Endothelial cell of umbilical vein (primary cell): Measurements from ENCODE around the gene PTPRD. TPM values are rescaled to one million over a fixed set of nuclear protein-coding genes. Genes with fewer than 3 reads are reported as not detected.

Experiments
- BruUV-seq: library from RNA; stranded (reverse); fragments of 400-500 nt; replicated peaks from 2 replicates; lab custom pipeline; 2021; lab: Mats Ljungman, UMichigan
- CTCF ChIA-PET: fragments of 300-600, 350-600 bp; sonication (Branson Sonifier 250); formaldehyde crosslinking; loops from one replicate; lab custom pipeline; 2021; ENCODE audit warnings: antibody characterized with exemption, inconsistent platforms; lab: Charles Lee
- POLR2A ChIA-PET: fragments of 300-600, 350-600 bp; sonication (Branson Sonifier 250); formaldehyde crosslinking; loops from one replicate; lab custom pipeline; 2021; ENCODE audit warnings: antibody characterized with exemption, inconsistent platforms; lab: Charles Lee
- DNase-seq: peaks from one replicate; pipeline ENCODE4 v3.0.0-alpha.2; 2011; ENCODE audit warnings: low read depth, low spot score
- FAIRE-seq: peaks from 2 replicates; lab custom pipeline; 2011; peaks lifted over from hg19 to GRCh38; lab: Jason Lieb, UNC
- H2AFZ ChIP-seq: 2 replicates; pipeline ENCODE4 v1.6.0; 2012; ENCODE audit warnings: low read depth, low read length, control low read depth, inconsistent platforms
- H3K27ac ChIP-seq: 2 replicates; pipeline ENCODE4 v1.5.1; 2011; ENCODE audit warnings: low read depth, mild to moderate bottlenecking, control low read depth, low read length, moderate library complexity; ENCODE audit not compliant: insufficient read depth
- H3K27me3 ChIP-seq, 2 experiments: 2 replicates each; pipeline versions ENCODE4 v1.6.0 to v1.6.1; 2011; ENCODE audit warnings: low read length in 2 of 2, mixed read lengths in 1 of 2; ENCODE audit not compliant: control insufficient read depth in 2 of 2, insufficient read depth in 2 of 2
- H3K36me3 ChIP-seq, 2 experiments: 2 replicates in 1 of 2; 3 replicates in 1 of 2; pipeline ENCODE4 v1.5.1; 2011; ENCODE audit warnings: low read length in 2 of 2, mild to moderate bottlenecking in 1 of 2, moderate library complexity in 1 of 2; ENCODE audit not compliant: control insufficient read depth in 2 of 2, insufficient read depth in 2 of 2; ENCODE audit errors: extremely low read depth in 1 of 2
- H3K4me1 ChIP-seq: 3 replicates; pipeline ENCODE4 v1.5.1; 2011; ENCODE audit warnings: mild to moderate bottlenecking, low read length; ENCODE audit not compliant: control insufficient read depth, insufficient read depth; ENCODE audit errors: extremely low read depth
- H3K4me2 ChIP-seq: 2 replicates; pipeline ENCODE4 v1.6.1; 2011; ENCODE audit warnings: low read length, control low read depth, mixed read lengths; ENCODE audit not compliant: insufficient read depth
- H3K4me3 ChIP-seq, 3 experiments: fragments of 200-600 bp in 1 of 3; sonication (generic), shearing (Covaris generic) in 1 of 3; replicated peaks in 1 of 3; 2 replicates each; pipeline ENCODE4 v1.5.1; 2011 to 2016; ENCODE audit warnings: control low read depth in 3 of 3, low read length in 3 of 3, mild to moderate bottlenecking in 2 of 3, inconsistent platforms in 1 of 3, low read depth in 1 of 3, moderate library complexity in 1 of 3; ENCODE audit not compliant: insufficient read depth in 1 of 3
- H3K79me2 ChIP-seq: 2 replicates; pipeline ENCODE4 v1.6.0; 2012; ENCODE audit warnings: low read length, inconsistent platforms; ENCODE audit not compliant: control insufficient read depth, insufficient read depth
- H3K9ac ChIP-seq: replicated peaks from 2 replicates; pipeline ENCODE3; 2011; ENCODE audit warnings: low read length, control low read depth; ENCODE audit not compliant: insufficient read depth; ENCODE audit errors: extremely low read depth
- H3K9me1 ChIP-seq: replicated peaks from 3 replicates; pipeline ENCODE4 v1.6.0; 2011; ENCODE audit warnings: mild to moderate bottlenecking, low read length; ENCODE audit not compliant: control insufficient read depth, insufficient read depth; ENCODE audit errors: extremely low read depth
- H3K9me3 ChIP-seq: replicated peaks from 2 replicates; pipeline ENCODE4 v1.5.1; 2012; ENCODE audit warnings: low read length, inconsistent platforms; ENCODE audit not compliant: control insufficient read depth, insufficient read depth
- H4K20me1 ChIP-seq: replicated peaks from 2 replicates; pipeline ENCODE3; 2011; ENCODE audit warnings: mild to moderate bottlenecking, low read length; ENCODE audit not compliant: control insufficient read depth, insufficient read depth; ENCODE audit errors: extremely low read depth
- EZH2 ChIP-seq: IDR thresholded peaks from 2 replicates; pipeline ENCODE4 v1.6.1; 2012; ENCODE audit warnings: borderline replicate concordance, low read depth, mild to moderate bottlenecking, moderate library complexity, low read length, inconsistent platforms; ENCODE audit not compliant: severe bottlenecking
- FOS ChIP-seq: IDR thresholded peaks from 2 replicates; pipeline ENCODE4 v1.6.1; 2011; ENCODE audit warnings: mild to moderate bottlenecking, low read length, moderate library complexity, borderline replicate concordance; ENCODE audit not compliant: insufficient read depth
- GATA2 ChIP-seq: IDR thresholded peaks from 2 replicates; pipeline ENCODE4 v1.7.0; 2011; ENCODE audit warnings: low read depth, mild to moderate bottlenecking, moderate library complexity, mixed read lengths, low read length; ENCODE audit not compliant: insufficient read length, insufficient read depth
- JUN ChIP-seq: IDR thresholded peaks from 2 replicates; pipeline ENCODE4 v1.6.1; 2011; ENCODE audit warnings: borderline replicate concordance, low read depth; ENCODE audit not compliant: insufficient read length, insufficient read depth
- MYC ChIP-seq: IDR thresholded peaks from one replicate; pipeline ENCODE4 v1.6.1; 2011; ENCODE audit warnings: mild to moderate bottlenecking, low read depth, low read length
- dilution Hi-C: fragments of 300-500 bp; cut with MboI; formaldehyde crosslinking; loops from one replicate; pipeline ENCODE4 v1.15.0; 2019; ENCODE audit warnings: low sequenced_read_pairs; ENCODE audit not compliant: extremely low pct_ligation_motif_present
- intact Hi-C: fragments of 100-400 bp; cut with micrococcal nuclease; formaldehyde crosslinking; loops from one replicate; pipeline ENCODE4 v1.10.0; 2022
- polyA plus RNA-seq, 4 experiments: library from polyadenylated mRNA; depleted of rRNA in 3 of 4; stranded (reverse) in 3 of 4; unstranded in 1 of 4; fragments of >200 nt; gene quantifications; 2 replicates each; pipeline versions ENCODE4 v1.2.1 to v1.2.3, GENCODE V29; 2011 to 2012; ENCODE audit warnings: missing spikeins in 1 of 4
- total RNA-seq: library from RNA; stranded (reverse); gene quantifications from 2 replicates; pipeline ENCODE4 v1.2.3, GENCODE V29; 2021
- TF ChIP-seq, protein P1 (sequence below), 2 donors: IDR thresholded peaks; 1 replicate in 1 of 2; 2 replicates in 1 of 2; pipeline ENCODE4 v1.5.1; 2011; ENCODE audit warnings: low read length in 2 of 2, mild to moderate bottlenecking in 2 of 2, moderate library complexity in 2 of 2, control low read depth in 1 of 2, inconsistent platforms in 1 of 2, low read depth in 1 of 2; ENCODE audit not compliant: insufficient read depth in 1 of 2; ENCODE audit errors: extremely low read depth in 1 of 2
- TF ChIP-seq, protein P2 (sequence below): IDR thresholded peaks from 2 replicates; pipeline ENCODE4 v1.6.1; 2011; ENCODE audit not compliant: insufficient read depth, insufficient read length

The PTPRD gene
- total and polyA plus RNA-seq, 2 donors (not counting 3 experiments of a cell fraction or from before 2014, with no cell fraction given), result 5.5 to 5.7 TPM

- intact Hi-C loops (no loop called here), dilution Hi-C loops (no loop called here)
- no peak overlapping the region for H3K9ac ChIP-seq
- H3K27me3 ChIP-seq, result no peaks in the 10 kb centered on the region
- ChIA-PET CTCF (no interaction called here), POLR2A (no interaction called here)
- BruUV-seq, result no TSS peak
- no peak overlapping the region for H3K4me3 ChIP-seq
- FAIRE-seq (no peak), DNase-seq (peak; percentile 22)
- H3K9me3 ChIP-seq, result no peaks in the 10 kb centered on the region
- TF ChIP-seq JUN (no peak), GATA2 (peak; percentile 64), FOS (peak; percentile 6)
- H3K27ac ChIP-seq, result no peak overlapping the region
- H3K9me1 ChIP-seq, result no peaks in the 10 kb centered on the region
- H2AFZ ChIP-seq, result no peak overlapping the region
- no peaks in the 10 kb centered on the region for H3K4me1 ChIP-seq
- no peak overlapping the region for H3K4me2 ChIP-seq
- no peaks in the 10 kb centered on the region for H3K36me3 ChIP-seq
- no peaks in the 10 kb centered on the region for H3K79me2 ChIP-seq
- H4K20me1 ChIP-seq, result no peaks in the 10 kb centered on the region
Observed at GRCh38 chr9:10252174-10252573, 360.6 kb downstream of the PTPRD start.

DNA sequence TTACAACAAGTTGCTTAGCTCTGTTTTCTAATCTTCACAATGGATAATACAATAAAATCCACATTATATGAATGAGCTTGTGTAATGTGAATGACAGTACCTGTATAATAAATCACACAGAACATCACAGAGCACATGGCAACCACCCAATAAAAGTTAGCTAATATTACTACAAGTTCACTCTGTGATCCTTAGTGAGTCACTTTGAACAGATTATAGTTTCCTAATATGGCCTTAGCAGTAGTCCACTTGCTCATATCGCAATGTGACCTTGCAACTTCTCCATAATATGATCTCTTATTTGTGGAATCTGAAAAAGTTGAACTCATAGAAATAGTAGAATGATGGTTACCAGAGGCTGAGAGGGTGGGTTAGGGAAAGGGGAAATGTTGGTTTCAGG lies 361.3 kb downstream of the PTPRD start:
- dilution Hi-C loops (no loop called here), intact Hi-C loops (no loop called here)
- Histone ChIP-seq H3K27me3 (no peaks in the 10 kb centered on the region), H3K9ac (no peak overlapping the region), H3K79me2 (no peaks in the 10 kb centered on the region), H3K9me3 (no peaks in the 10 kb centered on the region), H2AFZ (no peak overlapping the region), H3K36me3 (no peaks in the 10 kb centered on the region), H3K4me1 (no peaks in the 10 kb centered on the region), H4K20me1 (no peaks in the 10 kb centered on the region), H3K4me2 (no peak overlapping the region), H3K27ac (no peak overlapping the region), H3K4me3 (no peak overlapping the region), H3K9me1 (no peaks in the 10 kb centered on the region)
- FAIRE-seq (no peak), DNase-seq (no peak)
- ChIA-PET CTCF (interaction anchor here (2.2 kb wide), 1 partner anchor 14 kb away, joined by 6 read pairs; no protein-coding TSS in a partner anchor), POLR2A (no interaction called here)
- no TSS peak for BruUV-seq
- TF ChIP-seq, protein P1, sequence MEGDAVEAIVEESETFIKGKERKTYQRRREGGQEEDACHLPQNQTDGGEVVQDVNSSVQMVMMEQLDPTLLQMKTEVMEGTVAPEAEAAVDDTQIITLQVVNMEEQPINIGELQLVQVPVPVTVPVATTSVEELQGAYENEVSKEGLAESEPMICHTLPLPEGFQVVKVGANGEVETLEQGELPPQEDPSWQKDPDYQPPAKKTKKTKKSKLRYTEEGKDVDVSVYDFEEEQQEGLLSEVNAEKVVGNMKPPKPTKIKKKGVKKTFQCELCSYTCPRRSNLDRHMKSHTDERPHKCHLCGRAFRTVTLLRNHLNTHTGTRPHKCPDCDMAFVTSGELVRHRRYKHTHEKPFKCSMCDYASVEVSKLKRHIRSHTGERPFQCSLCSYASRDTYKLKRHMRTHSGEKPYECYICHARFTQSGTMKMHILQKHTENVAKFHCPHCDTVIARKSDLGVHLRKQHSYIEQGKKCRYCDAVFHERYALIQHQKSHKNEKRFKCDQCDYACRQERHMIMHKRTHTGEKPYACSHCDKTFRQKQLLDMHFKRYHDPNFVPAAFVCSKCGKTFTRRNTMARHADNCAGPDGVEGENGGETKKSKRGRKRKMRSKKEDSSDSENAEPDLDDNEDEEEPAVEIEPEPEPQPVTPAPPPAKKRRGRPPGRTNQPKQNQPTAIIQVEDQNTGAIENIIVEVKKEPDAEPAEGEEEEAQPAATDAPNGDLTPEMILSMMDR (IDR thresholded peaks at IDR 0.05; ENCODE audit: extremely low read depth in 1 of 2, insufficient read depth in 1 of 2, low read depth in 1 of 2, low read length in 2 of 2), result no peak
- TF ChIP-seq MYC, result no peak
- TF ChIP-seq EZH2, result no peak
- TF ChIP-seq, protein P2, sequence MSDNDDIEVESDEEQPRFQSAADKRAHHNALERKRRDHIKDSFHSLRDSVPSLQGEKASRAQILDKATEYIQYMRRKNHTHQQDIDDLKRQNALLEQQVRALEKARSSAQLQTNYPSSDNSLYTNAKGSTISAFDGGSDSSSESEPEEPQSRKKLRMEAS, result no peak
